NCI-H1417 treated with DMSO at 0.1 percent for 48 hours (cell line): ENCODE results near the gene POLDIP3.
"Not testable (repeated sequence)": the region's sequence is repeated elsewhere in the genome, so short reads cannot be mapped to it uniquely, and the experiment has no call there.

Experiments used
- DNase-seq: peaks from one replicate; lab custom pipeline; 2025; lab: John Stamatoyannopoulos, UW

POLDIP3 gene

DNA sequence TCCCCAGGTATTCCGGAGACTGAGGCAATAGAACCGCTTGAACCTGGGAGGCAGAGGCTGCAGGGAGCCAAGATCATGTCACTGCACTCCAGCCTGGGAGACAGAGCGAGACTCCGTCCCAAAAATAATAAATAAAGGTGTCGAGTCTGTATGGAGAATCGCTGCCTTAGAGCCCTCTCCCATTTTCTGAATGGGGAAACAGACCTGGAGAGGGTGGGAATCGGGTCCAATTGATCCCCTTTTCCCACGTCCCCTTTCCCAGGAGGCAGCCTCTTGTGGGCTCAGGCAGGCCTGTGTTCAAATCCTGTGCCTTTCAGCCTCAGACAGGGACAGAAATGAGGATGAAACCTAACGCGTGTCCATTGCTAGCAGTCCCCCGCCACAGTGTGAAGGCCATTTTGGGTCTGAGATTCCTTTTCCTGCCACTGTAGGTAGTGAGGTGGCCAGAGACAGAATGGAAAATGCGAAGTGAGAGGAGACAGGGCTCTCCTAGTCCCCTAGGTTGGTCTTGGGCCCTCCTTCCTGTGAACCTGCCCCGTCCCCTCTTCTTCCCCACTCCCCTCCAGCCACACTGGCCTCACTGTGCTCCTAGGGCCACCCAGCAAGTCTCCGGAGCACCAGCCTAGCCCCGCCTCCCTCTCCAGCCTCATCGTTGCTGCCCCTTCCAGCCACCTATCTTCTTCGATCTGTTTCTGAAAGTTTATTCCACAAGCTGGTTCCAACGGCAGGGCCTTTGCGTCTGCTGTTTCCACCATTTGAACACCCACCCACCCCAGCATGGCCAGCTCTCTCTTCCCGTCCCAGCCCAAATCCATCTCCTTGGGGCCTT, 2.7 kb upstream of the POLDIP3 start:
- no peak for DNase-seq

- not testable (repeated sequence) for DNase-seq
Measured at GRCh38 chr22:42615860-42616175, 1.1 kb upstream of the POLDIP3 start.

DNA sequence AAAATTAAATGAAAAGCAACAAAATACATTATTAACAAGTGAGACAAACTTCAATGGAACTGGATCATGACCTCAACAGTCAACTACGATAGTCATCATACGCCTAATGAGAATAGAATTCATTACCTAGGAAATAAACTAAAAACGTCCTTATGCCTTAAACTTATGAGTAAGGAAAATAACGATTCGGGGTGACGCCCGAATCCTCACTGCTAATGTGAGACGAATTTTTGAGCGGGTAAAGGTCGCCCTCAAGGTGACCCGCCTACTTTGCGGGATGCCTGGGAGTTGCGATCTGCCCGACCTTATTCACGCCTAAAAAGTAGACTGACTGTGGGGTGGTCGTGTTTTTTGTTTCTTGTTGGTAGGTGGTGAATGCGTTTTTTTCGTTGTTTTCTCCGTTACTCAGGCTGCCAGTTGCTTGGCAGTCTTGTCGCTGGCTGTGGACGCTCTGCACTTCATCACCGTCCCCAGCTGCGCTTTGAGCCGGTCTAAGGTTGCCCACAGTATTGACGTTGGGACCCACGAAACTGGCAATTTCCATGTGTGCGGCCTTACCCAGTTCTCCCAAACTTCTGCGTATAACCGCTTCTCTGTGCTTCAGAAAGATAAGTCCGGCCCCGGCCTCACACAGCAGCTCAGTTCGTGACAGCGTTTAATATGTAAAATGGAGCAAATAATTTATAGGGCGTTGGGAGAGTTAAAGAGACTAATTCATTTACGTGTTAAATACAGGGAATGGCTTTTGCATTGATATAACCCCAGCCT, 593 bp upstream of the POLDIP3 start:
- peak; percentile 80 for DNase-seq

GRCh38 chr22:42613872-42614301, 796 bp downstream of the POLDIP3 start:
- no peak for DNase-seq

- no peak for DNase-seq
Measured at GRCh38 chr22:42612336-42612735, 2.3 kb downstream of the POLDIP3 start.

DNA sequence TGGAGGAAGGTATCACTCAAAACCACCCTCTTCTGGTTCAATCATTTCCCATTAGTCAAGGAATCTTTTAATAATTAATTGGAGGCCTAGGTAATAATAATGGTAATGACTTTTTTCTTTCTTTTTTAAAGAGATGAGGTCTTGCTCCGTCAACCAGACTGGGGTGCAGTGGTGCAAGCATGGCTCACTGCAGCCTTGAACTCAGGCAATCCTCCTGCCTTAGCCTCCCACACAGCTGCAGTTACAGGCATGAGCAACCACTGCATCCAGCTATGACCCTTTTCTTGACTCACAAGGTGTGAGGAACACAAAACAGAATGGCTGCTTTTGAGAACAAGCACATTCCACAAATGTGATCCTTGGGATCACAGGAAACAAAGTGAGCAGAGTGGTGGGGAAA, 3.6 kb downstream of the POLDIP3 start:
- DNase-seq, result no peak

- no peak for DNase-seq
Measured at GRCh38 chr22:42610186-42610585, 4.5 kb downstream of the POLDIP3 start.

DNA sequence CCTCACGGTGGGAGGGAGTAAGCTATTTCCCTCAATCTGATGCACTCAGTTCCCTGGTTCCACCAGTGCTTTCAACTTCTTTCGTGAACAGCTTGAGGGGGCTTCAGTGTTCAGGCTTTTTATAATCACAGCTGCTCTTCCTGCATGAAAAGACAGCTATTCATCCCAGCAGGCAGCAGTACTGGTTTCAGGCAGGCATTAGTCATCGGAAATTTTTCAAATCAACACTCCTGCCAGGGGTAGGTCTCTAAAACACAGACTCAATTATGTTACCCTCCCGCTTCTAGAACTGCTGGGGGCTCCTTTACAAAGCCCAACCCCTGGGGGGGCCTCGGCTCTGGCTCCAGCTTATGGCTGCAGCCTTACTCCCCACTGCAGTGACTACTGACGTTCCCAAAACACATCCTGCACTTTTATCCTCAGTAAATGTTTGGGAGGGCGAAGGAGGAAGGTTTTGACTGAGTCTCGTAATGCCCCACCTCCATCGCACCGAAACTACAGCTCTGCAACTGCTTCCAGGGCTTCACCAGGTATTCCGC, 5.8 kb downstream of the POLDIP3 start:
- DNase-seq, result no peak

- DNase-seq, result no peak
Measured at GRCh38 chr22:42608136-42608822, 6.4 kb downstream of the POLDIP3 start.

- DNase-seq, result not testable (repeated sequence)
Measured at GRCh38 chr22:42607641-42608040, 7.0 kb downstream of the POLDIP3 start.

GRCh38 chr22:42604403-42604802, 10.3 kb downstream of the POLDIP3 start:
- DNase-seq, result no peak

DNA sequence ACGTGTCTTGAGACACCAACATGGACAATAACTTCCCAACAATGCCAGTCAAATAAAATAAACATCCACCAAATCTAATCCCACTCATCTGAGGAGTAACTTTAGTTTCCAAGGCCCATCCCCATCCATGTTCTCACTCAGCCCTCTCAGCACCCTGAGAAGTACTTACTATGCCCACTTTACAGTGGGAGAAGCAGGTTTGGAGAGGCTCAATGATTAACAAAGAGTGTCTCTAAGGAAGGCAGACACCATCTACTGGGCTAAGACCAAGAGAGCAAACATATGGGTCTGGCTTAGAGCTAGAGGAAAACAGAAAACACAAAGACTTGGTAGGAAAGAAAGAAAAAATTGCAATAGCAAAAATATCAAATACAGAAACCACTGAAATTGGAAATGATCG, 11.3 kb downstream of the POLDIP3 start:
- no peak for DNase-seq

- no peak for DNase-seq
Measured at GRCh38 chr22:42602470-42602869, 12.2 kb downstream of the POLDIP3 start.

DNA sequence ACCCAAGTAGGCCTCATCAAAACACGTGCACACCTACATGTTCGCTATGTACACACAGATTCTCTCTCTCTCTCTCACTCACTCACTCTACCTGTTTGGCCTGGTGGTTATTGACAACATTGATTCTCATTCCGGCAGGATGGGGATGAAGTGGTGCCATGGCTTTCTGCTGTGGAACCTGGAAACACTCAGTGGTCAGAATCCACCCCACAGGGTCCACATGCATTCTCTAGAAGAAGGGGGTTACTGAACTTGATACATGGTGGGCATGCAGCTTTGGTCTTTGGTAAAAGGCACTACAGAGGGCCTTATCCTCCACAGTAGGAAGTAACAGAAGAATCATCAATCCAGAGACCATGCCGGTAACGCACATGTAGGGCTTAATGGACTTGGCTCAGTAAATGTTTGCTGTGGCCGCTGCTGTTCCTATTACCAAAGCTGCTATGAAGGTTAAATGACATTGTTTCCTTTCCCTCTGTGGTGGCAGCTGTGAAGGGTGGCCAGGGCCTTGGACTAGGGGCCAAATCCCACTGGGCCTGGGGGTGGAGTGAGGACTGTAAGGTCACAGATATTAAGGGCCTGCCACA, 12.7 kb downstream of the POLDIP3 start:
- no peak for DNase-seq

- no peak for DNase-seq
Measured at GRCh38 chr22:42596863-42597530, 17.7 kb downstream of the POLDIP3 start.

- no peak for DNase-seq
Measured at GRCh38 chr22:42596336-42596735, 18.3 kb downstream of the POLDIP3 start.

GRCh38 chr22:42595434-42595833, 19.2 kb downstream of the POLDIP3 start:
- DNase-seq, result no peak

GRCh38 chr22:42591987-42592386, 22.7 kb downstream of the POLDIP3 start:
- no peak for DNase-seq

DNA sequence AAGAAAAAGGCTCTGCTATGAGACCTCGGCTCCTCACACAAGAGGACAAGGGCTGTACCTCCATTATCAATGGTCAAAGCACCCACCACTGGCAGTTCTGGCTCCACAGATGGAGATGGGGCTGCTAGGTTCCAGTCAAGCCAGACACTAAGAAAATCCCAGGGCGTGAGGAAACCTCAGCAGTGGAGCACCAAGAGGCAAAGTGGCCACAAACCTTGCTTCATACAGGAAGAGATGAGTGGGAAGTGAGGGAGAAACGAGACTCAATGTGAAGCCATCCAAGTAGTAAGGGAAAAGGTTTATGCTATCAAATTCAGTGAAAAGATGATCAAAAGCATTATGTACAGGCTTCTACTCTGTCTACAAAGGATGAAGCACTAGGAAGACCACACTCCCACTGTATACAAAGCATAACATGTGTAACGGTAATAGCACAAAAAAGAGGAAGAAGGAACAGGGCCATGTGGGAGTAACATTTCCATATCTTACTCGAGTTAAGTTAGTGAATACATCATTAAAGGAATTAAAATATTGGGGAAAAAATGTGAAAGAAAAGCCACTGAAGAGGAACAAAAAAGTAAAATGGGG, 27.0 kb downstream of the POLDIP3 start:
- no peak for DNase-seq

DNA sequence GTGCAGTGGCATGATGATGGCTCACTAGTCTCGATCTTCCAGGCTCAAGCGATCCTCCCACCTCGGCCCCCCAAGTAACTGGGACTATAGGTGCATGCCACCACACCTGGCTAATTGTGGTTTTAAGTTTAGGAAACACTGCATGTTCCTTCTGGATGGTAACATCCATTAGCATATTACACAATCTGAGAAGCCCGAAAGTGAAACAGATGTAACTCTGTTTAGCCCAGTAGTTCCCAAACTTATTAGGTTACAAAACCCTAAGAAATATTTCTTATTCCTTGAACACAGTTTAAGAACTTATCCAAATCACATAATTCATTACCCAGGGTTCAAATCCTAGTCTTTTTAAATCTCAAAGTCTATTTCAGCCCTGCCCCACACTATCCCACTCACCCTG, 28.3 kb downstream of the POLDIP3 start:
- no peak for DNase-seq

DNA sequence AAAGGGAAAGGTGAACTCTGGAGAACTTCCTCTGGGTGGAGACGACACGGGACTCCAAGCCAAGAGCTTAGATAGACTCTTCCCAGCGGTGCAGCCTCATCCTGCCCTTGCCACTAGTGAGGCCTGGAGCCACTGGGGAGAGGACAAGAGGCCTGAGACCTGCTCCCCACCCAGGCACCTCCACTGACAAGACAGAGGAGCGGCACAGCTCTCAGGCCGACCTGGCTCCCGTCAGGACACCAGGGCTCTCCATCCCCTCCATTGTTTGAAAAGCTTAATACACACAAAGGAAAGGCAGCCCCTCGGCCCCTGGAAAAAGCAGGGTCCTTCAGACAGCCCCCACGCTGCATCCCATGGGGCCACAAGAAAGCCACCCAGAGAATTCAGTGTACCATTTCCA, 29.6 kb downstream of the POLDIP3 start:
- no peak for DNase-seq
